ENCODE measurements around the gene DGCR2.

DGCR2 gene

GRCh38 chr22:19062139-19062942 is 59.9 kb downstream of the DGCR2 start:
- Histone ChIP-seq H3K4me1 (ENCODE audit: low read length) (no peaks in the 10 kb centered on the region), H3K27ac (ENCODE audit: low read length) (no peak overlapping the region), H2AFZ (ENCODE audit: low read depth, low read length) (no peak overlapping the region), H3K9me3 (ENCODE audit: insufficient read depth, low read length) (no peaks in the 10 kb centered on the region), H3K27me3 (ENCODE audit: low read depth, low read length) (no peaks in the 10 kb centered on the region), H3K36me3 (replicated peaks; ENCODE audit: low read depth, low read length) (peaks cover 37% of the 10 kb centered on the region), H3K9ac (ENCODE audit: low read length) (no peak overlapping the region), H3K4me3 (ENCODE audit: low read length) (no peak overlapping the region), H4K20me1 (ENCODE audit: insufficient read depth, low read length) (no peaks in the 10 kb centered on the region), H3K79me2 (ENCODE audit: low read length) (no peaks in the 10 kb centered on the region), H3K4me2 (ENCODE audit: low read length) (no peak overlapping the region)
- TF ChIP-seq, protein P1, sequence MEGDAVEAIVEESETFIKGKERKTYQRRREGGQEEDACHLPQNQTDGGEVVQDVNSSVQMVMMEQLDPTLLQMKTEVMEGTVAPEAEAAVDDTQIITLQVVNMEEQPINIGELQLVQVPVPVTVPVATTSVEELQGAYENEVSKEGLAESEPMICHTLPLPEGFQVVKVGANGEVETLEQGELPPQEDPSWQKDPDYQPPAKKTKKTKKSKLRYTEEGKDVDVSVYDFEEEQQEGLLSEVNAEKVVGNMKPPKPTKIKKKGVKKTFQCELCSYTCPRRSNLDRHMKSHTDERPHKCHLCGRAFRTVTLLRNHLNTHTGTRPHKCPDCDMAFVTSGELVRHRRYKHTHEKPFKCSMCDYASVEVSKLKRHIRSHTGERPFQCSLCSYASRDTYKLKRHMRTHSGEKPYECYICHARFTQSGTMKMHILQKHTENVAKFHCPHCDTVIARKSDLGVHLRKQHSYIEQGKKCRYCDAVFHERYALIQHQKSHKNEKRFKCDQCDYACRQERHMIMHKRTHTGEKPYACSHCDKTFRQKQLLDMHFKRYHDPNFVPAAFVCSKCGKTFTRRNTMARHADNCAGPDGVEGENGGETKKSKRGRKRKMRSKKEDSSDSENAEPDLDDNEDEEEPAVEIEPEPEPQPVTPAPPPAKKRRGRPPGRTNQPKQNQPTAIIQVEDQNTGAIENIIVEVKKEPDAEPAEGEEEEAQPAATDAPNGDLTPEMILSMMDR (IDR thresholded peaks at IDR 0.05; ENCODE audit: low read depth, low read length) = no peak
- no peak for TF ChIP-seq EZH2phosphoT487 (IDR thresholded peaks at IDR 0.05; ENCODE audit: low read depth)

GRCh38 chr22:19061471-19062138 is 60.6 kb downstream of the DGCR2 start:
- Histone ChIP-seq H3K27ac (ENCODE audit: low read length) (no peak overlapping the region), H3K9ac (ENCODE audit: low read length) (no peak overlapping the region), H3K4me3 (ENCODE audit: low read length) (no peak overlapping the region), H4K20me1 (ENCODE audit: insufficient read depth, low read length) (no peaks in the 10 kb centered on the region), H2AFZ (ENCODE audit: low read depth, low read length) (no peak overlapping the region), H3K4me2 (ENCODE audit: low read length) (no peak overlapping the region), H3K4me1 (ENCODE audit: low read length) (no peaks in the 10 kb centered on the region), H3K27me3 (ENCODE audit: low read depth, low read length) (no peaks in the 10 kb centered on the region), H3K9me3 (ENCODE audit: insufficient read depth, low read length) (no peaks in the 10 kb centered on the region), H3K79me2 (ENCODE audit: low read length) (no peaks in the 10 kb centered on the region), H3K36me3 (replicated peaks; ENCODE audit: low read depth, low read length) (peaks cover 33% of the 10 kb centered on the region)
- no peak for TF ChIP-seq EZH2phosphoT487 (IDR thresholded peaks at IDR 0.05; ENCODE audit: low read depth)
- TF ChIP-seq, protein P1 (IDR thresholded peaks at IDR 0.05; ENCODE audit: low read depth, low read length) = no peak

DNA sequence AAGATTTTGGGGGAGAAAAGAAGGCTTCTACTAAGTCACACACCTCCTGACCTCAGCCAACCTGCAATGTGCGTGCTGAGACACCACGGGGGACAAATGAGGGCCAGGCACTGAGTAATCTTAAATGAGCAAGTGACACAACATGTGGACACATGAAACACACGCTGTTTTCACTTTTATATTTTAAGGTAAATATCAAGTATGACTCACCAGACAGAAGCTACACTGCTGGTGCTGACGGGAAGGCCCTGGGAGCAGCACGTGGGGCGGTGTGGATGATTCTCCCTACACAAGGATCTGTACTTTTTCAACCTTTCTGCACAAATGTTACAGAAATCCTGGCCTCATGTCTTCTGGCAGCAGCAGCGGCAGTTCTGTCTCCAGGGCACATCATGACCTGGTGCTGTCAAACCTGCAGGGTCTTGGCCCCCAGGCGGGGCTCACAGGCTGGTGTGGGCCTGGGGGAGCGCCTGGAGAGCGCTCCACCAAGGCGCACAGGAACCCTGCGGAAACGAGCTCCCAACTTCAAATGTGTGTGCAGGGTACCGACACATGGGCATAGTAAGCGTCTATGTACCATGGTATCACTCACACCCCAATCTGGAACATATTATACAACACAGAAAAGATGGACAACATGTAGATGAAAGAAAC is 61.7 kb downstream of the DGCR2 start:
- H3K27ac ChIP-seq (ENCODE audit: low read length) = no peak overlapping the region
- no peaks in the 10 kb centered on the region for H3K9me3 ChIP-seq (ENCODE audit: insufficient read depth, low read length)
- no peak overlapping the region for H3K4me2 ChIP-seq (ENCODE audit: low read length)
- no peaks in the 10 kb centered on the region for H4K20me1 ChIP-seq (ENCODE audit: insufficient read depth, low read length)
- H3K79me2 ChIP-seq (ENCODE audit: low read length) = no peaks in the 10 kb centered on the region
- no peak overlapping the region for H2AFZ ChIP-seq (ENCODE audit: low read depth, low read length)
- no peaks in the 10 kb centered on the region for H3K27me3 ChIP-seq (ENCODE audit: low read depth, low read length)
- TF ChIP-seq, protein P1 (IDR thresholded peaks at IDR 0.05; ENCODE audit: low read depth, low read length) = no peak
- no peak for TF ChIP-seq EZH2phosphoT487 (IDR thresholded peaks at IDR 0.05; ENCODE audit: low read depth)
- no peaks in the 10 kb centered on the region for H3K4me1 ChIP-seq (ENCODE audit: low read length)
- H3K36me3 ChIP-seq (replicated peaks; ENCODE audit: low read depth, low read length) = peaks cover 26% of the 10 kb centered on the region
- no peak overlapping the region for H3K4me3 ChIP-seq (ENCODE audit: low read length)
- H3K9ac ChIP-seq (ENCODE audit: low read length) = no peak overlapping the region

Measured in OCI-LY3 (cell line).